Measurements from ENCODE around the gene ITGB6. TPM values are rescaled to one million over a fixed set of nuclear protein-coding genes. Genes with fewer than 3 reads are reported as not detected.

ITGB6 gene
- total RNA-seq, 1 experiment from 2014 or later = 3.8 TPM

DNA sequence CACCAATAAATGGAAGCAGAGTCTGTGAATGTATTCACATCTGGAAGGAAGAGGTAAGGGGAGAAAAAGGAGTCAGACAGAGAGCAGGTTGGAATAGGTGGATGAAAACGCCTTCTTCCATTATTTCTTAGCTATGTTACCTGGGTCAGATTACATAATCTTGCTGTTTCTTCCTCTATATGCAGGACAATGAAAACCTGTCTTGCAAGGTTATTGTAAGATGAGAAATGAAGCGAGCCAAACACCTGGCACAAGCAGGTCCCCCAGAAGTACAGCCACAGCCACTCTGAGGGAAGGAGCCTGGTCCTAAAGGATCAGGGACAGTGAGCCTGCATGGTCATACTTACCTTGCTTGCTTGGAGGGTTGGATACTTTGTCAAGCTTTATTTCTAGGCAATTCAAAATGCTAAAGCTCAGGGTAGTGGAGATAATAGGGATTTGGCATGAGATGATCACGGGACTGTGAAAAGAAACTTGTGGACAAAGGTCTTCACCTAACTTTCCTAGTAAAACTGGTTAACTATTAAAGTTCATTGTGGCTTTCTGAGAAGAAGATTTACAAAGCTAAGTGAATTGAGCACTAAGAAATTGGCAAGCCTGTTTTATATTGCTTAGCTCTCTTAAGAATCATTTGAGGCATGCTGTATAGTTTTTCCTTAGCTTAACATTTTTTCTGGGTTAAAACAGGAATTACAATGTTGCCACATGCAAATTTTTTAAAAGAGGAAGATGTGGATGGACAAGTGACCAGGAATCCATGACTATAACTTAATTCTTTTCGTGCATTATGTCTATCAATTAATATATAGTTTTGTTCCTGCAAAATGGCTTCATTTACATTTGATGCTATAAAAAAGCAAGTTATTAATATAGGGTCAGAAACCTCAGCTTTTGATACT lies 121.9 kb downstream of the ITGB6 start:
- no peaks in the 10 kb centered on the region for H3K36me3 ChIP-seq
- no peak for DNase-seq

DNA sequence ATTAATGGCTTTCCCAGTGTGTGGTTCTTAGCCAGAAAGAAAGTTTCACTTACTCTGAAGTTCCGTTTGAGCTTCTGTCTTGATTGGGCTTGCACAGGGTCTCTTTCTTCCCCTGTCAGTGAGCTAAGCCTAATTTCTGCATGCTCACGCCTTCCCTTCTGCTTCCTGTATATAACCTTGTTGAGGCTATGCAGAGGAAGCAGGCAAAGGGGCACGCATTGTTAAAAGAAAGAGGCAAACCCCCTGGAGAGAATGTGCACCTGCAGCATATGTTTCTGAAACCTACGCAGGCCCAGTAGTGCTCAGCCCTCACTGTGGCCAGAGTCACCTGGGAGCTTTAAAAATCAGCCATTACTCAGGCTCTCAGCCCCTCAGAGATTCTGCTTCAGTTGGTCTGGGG lies 123.2 kb downstream of the ITGB6 start:
- no peak overlapping the region for H3K27ac ChIP-seq
- no peak overlapping the region for H3K4me3 ChIP-seq
- H3K9me3 ChIP-seq (replicated peaks) = no peaks in the 10 kb centered on the region
- no peak for DNase-seq
- H3K27me3 ChIP-seq = no peaks in the 10 kb centered on the region
- H3K36me3 ChIP-seq = no peaks in the 10 kb centered on the region
- H3K4me1 ChIP-seq = no peaks in the 10 kb centered on the region

More for the DNA sequence above, 121.9 kb downstream of the ITGB6 start:
- H3K4me1 ChIP-seq = no peaks in the 10 kb centered on the region; the same call in 1 of the 2 replicates
- no peak overlapping the region for H3K27ac ChIP-seq
- no peaks in the 10 kb centered on the region for H3K9me3 ChIP-seq (replicated peaks)
- no peaks in the 10 kb centered on the region for H3K27me3 ChIP-seq
- no peak overlapping the region for H3K4me3 ChIP-seq

DNA sequence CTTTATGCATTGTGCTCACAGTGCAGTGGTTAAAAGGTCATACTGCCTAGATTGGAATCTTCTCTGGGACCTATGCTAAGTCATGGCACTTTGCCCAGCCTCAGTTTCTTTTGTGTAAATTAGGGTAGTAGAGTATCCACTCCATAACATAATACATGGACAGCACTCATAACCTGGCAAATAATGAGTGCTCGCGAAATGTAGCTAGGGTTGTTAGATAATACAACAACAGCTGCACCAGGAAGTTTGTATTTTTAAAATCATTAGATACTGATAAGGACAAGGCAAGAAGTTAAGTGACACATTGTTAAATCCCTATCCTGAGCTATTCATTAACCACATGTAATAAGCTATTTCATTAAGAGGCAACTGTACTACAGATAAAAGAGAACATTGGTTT lies 123.8 kb downstream of the ITGB6 start:
- H3K27me3 ChIP-seq = no peaks in the 10 kb centered on the region
- H3K4me1 ChIP-seq = no peaks in the 10 kb centered on the region

DNA sequence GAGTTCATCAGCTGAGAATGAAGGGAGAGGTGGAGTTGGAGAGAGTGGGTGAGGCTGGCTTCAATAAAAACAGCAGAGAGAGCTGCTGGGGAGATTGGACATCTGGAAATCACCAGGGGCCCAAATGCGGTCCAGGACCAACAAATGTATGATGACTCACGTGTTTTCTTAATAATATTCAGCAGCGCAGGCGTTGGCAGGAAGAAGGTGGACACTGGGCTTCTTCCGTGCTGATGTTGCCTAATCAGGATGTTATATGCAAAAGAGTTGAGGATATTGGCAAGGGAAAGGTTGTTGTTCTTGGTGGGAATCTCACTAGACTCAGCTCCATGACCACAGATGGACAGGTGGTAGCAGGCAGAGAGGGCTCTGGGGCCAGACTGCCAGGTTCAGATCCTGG lies 124.9 kb downstream of the ITGB6 start:
- no peaks in the 10 kb centered on the region for H3K27me3 ChIP-seq
- no peak for DNase-seq
- no peak overlapping the region for H3K27ac ChIP-seq
- no peaks in the 10 kb centered on the region for H3K9me3 ChIP-seq (replicated peaks)
- H3K4me1 ChIP-seq = no peaks in the 10 kb centered on the region
- H3K36me3 ChIP-seq = no peaks in the 10 kb centered on the region
- H3K4me3 ChIP-seq = no peak overlapping the region

More for the DNA sequence above, 123.8 kb downstream of the ITGB6 start:
- Histone ChIP-seq H3K27ac (no peak overlapping the region), H3K9me3 (replicated peaks) (no peaks in the 10 kb centered on the region), H3K4me3 (no peak overlapping the region), H3K36me3 (no peaks in the 10 kb centered on the region)
- no peak for DNase-seq

DNA sequence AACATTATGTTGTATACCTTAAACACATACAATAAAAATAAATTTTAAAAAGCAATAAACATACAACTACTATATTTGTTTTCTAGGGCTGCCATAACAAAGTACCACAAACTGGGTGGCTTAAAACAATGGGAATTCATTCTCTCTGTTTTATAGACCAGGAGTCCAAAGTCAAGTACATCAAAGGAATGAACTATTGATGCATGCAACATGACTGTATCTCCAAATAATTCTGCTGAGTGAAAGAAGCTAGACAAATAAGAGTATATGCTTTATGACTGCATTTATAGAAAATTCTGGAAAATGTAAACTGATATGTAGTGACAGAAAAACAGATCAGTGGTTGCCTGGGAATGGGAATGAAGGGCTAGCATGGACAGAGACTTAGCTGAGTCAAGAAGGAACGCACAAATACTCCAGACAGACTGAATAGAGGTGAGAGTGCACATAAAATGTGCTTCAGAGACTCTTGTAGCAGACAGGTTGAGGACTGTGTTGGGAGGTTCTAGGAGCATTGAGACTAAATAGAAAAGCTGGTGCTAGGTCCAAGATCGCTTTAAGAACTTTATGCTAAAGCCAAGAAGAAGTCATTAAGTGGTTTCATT lies 126.7 kb downstream of the ITGB6 start:
- peaks cover 4% of the 10 kb centered on the region for H3K9me3 ChIP-seq (replicated peaks)
- H3K4me1 ChIP-seq = no peaks in the 10 kb centered on the region
- no peaks in the 10 kb centered on the region for H3K36me3 ChIP-seq
- no peak overlapping the region for H3K27ac ChIP-seq
- H3K27me3 ChIP-seq = no peaks in the 10 kb centered on the region
- DNase-seq = no peak
- H3K4me3 ChIP-seq = no peak overlapping the region

DNA sequence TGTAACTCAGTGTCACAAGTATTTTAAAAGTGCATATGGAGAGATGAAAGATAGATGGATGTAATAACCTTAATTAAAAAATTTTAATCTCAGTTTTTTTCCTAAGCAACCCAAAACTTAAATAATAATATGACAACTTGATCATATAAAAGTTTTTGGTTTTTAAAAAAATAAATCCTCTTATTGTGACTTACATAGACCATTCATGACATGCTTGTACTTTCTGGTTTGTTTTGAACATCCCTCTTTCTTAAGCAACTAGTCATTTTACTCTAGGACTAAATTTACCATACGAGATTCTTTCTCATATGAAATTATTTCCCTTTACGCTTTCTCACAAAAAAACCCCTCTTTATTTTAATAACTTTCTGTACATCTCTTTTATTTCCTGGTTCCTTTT lies 131.2 kb downstream of the ITGB6 start:
- H3K9me3 ChIP-seq (replicated peaks) = peaks cover 7% of the 10 kb centered on the region
- no peak for DNase-seq
- H3K36me3 ChIP-seq = no peaks in the 10 kb centered on the region
- H3K27me3 ChIP-seq = no peaks in the 10 kb centered on the region
- no peaks in the 10 kb centered on the region for H3K4me1 ChIP-seq
- no peak overlapping the region for H3K27ac ChIP-seq
- H3K4me3 ChIP-seq = no peak overlapping the region

DNA sequence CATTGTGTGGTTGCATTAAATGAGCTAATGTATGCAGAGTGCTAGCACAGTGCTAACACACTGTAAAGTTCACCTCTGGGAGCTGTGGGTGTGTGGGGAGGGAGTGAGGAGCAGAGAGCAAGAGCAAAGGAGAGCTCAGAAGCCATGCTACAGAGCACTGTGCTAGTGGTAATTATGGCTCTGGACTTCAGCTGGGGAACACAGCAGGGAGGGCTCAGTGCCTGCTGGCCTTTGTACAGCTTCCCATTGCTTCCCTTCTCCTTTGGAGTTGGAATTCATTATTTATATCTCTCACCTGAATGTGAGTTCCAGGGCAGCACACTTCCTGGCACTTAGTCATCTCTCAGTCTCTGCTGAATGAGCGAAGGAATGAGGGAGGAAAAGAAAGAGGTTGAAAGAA lies 135.2 kb downstream of the ITGB6 start:
- no peaks in the 10 kb centered on the region for H3K4me1 ChIP-seq
- DNase-seq = no peak
- H3K4me3 ChIP-seq = no peak overlapping the region

DNA sequence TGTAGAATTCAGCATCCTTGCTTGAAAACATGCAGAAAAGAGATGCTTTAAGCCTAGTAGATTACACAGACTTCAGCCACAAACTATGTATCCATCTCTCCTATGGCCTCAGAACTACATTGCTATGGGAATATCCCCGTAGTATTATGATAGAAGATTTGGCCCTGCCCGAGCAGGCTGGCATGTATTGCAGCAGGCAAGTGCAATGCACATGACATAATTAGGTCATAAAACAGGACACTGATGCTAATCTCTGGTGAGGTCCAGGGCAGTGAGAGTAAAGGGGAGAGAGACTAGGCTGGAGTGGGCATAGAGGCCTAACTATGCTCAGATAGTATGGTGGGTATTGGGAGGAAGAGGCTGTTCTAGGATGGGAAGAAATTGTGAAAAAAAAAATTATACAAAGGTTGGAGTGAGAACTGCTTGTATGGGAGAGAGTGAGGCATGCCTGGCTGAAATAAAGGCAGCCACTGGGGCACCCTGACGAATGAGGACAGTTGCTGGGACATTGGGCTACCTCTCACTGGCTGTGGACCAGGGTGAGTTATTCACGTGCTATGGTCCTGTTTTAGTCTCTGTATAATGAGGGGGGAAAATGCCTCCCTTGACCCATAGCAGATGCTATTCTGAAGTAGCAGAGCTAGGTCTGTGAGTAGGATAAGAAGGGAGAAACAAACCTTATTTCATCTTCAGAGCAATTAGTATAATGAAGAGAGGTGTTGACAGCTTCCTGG lies 136.0 kb downstream of the ITGB6 start:
- no peak for DNase-seq
- Histone ChIP-seq H3K27ac (no peak overlapping the region), H3K4me1 (no peaks in the 10 kb centered on the region), H3K36me3 (no peaks in the 10 kb centered on the region), H3K9me3 (replicated peaks) (peaks cover 7% of the 10 kb centered on the region), H3K4me3 (no peak overlapping the region), H3K27me3 (no peaks in the 10 kb centered on the region)

More for the DNA sequence above, 135.2 kb downstream of the ITGB6 start:
- Histone ChIP-seq H3K27me3 (no peaks in the 10 kb centered on the region), H3K9me3 (replicated peaks) (peaks cover 7% of the 10 kb centered on the region), H3K27ac (no peak overlapping the region), H3K36me3 (no peaks in the 10 kb centered on the region)

DNA sequence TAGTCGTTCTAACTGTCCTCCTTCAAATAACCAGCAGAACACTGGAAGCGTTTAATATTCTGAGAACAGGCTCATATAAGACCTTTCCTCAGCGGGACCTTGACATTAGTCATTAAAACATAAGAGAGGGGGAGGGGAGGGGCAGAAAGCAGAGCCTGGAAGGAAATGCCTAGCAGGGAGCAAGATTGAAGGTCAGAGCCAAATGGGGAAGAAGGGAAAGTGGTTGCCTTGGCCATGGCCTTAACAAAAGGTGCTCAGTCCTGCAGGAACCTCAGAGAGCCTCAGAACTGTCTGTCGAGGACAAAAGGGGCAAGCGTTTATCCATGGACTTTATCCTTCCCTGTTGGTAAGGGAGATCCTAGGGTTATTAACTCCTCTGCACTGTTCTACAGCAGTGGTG lies 136.8 kb downstream of the ITGB6 start:
- no peaks in the 10 kb centered on the region for H3K4me1 ChIP-seq
- H3K27me3 ChIP-seq = no peaks in the 10 kb centered on the region
- no peaks in the 10 kb centered on the region for H3K36me3 ChIP-seq
- no peak overlapping the region for H3K27ac ChIP-seq
- peaks cover 2% of the 10 kb centered on the region; the same call in 1 of the 2 replicates for H3K9me3 ChIP-seq (replicated peaks)
- H3K4me3 ChIP-seq = no peak overlapping the region
- no peak for DNase-seq

DNA sequence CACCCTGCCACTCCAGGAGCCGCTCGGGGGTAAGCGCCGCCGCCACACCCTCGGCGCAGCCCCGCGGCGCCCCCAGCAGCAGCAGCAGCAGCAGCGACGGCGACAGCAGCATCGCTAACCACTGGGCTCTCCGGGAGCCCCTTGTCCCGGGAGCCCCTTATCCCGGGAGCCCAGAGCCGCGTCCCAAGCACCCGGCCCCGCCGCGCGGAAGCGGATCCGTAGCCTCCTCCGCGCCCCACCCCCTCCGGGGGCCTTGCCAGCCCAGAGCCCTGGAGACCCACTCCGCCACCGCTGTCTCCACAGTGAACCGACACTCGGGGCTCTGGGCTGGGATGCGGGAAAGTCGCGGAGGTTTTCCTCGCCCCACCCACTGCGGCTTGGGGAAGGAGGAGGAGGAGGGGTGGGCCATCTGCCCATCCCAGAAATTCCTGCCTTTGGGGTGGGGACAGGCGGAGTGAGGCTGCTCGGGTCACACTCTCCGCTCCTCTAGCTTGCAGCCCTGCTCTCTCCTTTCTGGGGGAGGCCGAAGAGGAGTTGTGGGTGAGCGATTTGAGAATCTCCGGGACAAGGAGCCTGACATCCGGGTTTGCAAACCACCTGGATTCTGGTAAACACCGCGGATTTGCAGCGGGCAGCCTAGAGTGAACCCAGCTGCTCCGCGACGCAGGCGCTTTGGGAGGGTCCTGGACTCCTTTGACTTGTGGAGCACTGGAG lies 137.6 kb downstream of the ITGB6 start, which contains the start of gene PLA2R1:
Gene PLA2R1 (minus strand): TSS at position 324 of the 714 bp plus-strand sequence. CDS start 212 bp downstream, at position 112.
- no peak within 1 kb of the TSS for H3K4me3 ChIP-seq
- H3K27me3 ChIP-seq = no peaks in the 10 kb centered on the region
- DNase-seq = no peak
- no peaks in the 10 kb centered on the region for H3K4me1 ChIP-seq
- H3K9me3 ChIP-seq (replicated peaks) = no peaks in the 10 kb centered on the region
- H3K36me3 ChIP-seq = no peaks in the 10 kb centered on the region
- H3K27ac ChIP-seq = no peak within 1 kb of the TSS

DNA sequence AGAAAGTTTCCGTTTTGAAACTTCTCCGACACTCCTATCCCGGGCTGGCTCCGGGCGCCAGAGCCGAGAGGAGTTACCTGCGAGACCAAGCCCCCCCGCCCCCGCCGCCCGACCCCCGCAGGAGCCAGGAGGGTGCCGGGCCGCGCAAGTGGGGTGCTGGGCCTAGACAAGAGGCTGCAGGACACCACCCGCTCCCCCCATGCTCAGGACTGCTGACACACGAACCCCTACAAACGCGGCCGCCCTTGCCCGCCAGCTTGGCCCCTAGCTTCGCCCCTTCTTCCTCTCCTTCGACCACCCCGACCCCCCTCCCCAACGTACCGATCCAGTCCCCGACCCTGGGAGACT lies 138.2 kb downstream of the ITGB6 start:
- Histone ChIP-seq H3K4me3 (no peak overlapping the region), H3K27me3 (no peaks in the 10 kb centered on the region), H3K36me3 (no peaks in the 10 kb centered on the region), H3K9me3 (replicated peaks) (no peaks in the 10 kb centered on the region), H3K4me1 (no peaks in the 10 kb centered on the region), H3K27ac (no peak overlapping the region)
- no peak for DNase-seq

DNA sequence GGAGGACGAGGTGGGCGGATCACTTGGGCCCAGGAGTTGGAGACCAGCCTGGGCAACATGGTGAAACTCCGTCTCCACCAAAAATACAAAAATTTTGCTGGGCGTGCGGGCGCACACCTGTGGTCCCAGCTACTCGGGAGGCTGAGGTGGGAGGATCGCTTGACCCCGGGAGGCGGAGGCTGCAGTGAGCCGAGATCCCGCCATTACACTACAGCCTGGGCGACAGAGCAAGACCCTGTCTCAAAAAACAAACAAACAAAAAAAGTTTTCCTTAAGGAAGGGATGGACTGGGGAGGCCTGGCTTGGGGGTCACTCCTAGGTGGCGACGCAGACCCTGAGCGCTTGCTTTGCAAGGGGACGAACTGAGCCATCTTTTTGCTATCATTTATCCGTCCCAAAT lies 138.5 kb downstream of the ITGB6 start:
- DNase-seq = no peak
- Histone ChIP-seq H3K9me3 (replicated peaks) (no peaks in the 10 kb centered on the region), H3K4me1 (no peaks in the 10 kb centered on the region), H3K27ac (no peak overlapping the region), H3K4me3 (no peak overlapping the region), H3K36me3 (no peaks in the 10 kb centered on the region), H3K27me3 (no peaks in the 10 kb centered on the region)

DNA sequence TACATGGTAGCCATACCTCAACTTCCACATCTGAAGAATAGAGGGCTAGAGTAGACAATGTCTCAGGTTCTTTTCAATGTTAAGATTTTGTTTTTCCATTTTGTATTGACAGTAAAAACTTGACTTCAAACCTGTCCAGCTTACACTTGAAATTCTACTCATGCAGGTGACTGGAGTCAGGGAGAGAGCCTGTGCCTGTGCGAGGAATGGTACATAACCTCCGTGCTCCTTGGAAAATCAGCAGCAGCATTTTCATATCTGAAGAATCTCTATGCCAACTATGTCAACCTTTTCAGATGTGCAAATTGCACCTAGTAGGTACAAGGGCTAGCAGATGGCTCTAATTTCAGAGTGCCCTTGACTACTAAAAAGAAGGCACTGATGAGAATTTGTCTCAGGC lies 139.8 kb downstream of the ITGB6 start:
- no peak overlapping the region for H3K4me3 ChIP-seq

DNA sequence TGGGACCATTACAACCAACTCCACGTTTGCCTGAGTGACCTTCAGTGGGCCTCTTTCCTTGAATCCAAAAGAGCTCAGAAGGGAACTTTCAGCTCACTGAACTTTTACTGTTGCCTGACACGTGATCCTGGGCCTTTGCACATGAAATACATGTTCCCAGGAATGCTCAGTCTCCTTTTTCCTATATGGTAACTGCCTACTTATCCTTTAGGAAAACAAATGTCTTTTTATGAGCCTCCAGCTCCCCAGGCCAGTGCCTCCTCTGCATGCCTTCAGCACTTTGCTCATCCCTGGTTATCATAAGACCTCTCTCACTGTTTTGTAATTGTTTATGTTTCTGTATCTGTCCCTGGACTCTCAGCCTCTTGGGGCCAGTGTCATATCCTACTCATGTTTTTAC lies 142.7 kb downstream of the ITGB6 start:
- no peaks in the 10 kb centered on the region for H3K27me3 ChIP-seq
- H3K27ac ChIP-seq = no peak overlapping the region
- no peak for DNase-seq
- no peaks in the 10 kb centered on the region for H3K36me3 ChIP-seq
- no peaks in the 10 kb centered on the region for H3K9me3 ChIP-seq (replicated peaks)
- no peak overlapping the region for H3K4me3 ChIP-seq
- no peaks in the 10 kb centered on the region for H3K4me1 ChIP-seq

More for the DNA sequence above, 139.8 kb downstream of the ITGB6 start:
- H3K27me3 ChIP-seq = no peaks in the 10 kb centered on the region
- no peak for DNase-seq
- no peaks in the 10 kb centered on the region for H3K9me3 ChIP-seq (replicated peaks)
- H3K4me1 ChIP-seq = no peaks in the 10 kb centered on the region
- no peak overlapping the region for H3K27ac ChIP-seq
- no peaks in the 10 kb centered on the region for H3K36me3 ChIP-seq
